Esophagus squamous epithelium (tissue), 5 donors: Measurements from ENCODE around the gene HYAL3. TPM values are rescaled to one million over a fixed set of nuclear protein-coding genes. Genes with fewer than 3 reads are reported as not detected.

Source experiments
- DNase-seq: peaks from one replicate; lab custom pipeline; 2025; lab: John Stamatoyannopoulos, UW
- H3K27ac ChIP-seq, 4 donors: fragments of 200-600 bp; sonication (generic); one replicate each; pipeline ENCODE4 v1.5.1; 2016 to 2019; ENCODE audit warnings: mild to moderate bottlenecking in 1 of 4
- H3K27me3 ChIP-seq, 4 donors: fragments of 200-600 bp; sonication (generic); 1 replicate in 3 of 4; 2 replicates in 1 of 4; pipeline versions ENCODE4 v1.5.1 to v1.6.0; 2017 to 2021; ENCODE audit warnings: antibody characterized with exemption in 1 of 4
- H3K36me3 ChIP-seq, 3 donors: fragments of 200-600 bp; sonication (generic); one replicate each; pipeline ENCODE4 v1.5.1; 2016 to 2019
- H3K4me1 ChIP-seq, 3 donors: fragments of 200-600 bp; sonication (generic); one replicate each; pipeline ENCODE4 v1.5.1; 2017 to 2019
- H3K4me3 ChIP-seq, 4 donors: fragments of 200-600 bp; sonication (generic); 1 replicate in 3 of 4; 2 replicates in 1 of 4; pipeline ENCODE4 v1.5.1; 2016 to 2019; ENCODE audit warnings: mild to moderate bottlenecking in 2 of 4, moderate library complexity in 1 of 4
- H3K9me3 ChIP-seq, 3 donors: fragments of 200-600 bp; sonication (generic); one replicate each; pipeline ENCODE4 v1.5.1; 2016 to 2019
- POLR2A ChIP-seq, 4 donors: fragments of 450-650 bp; IDR thresholded peaks; one replicate each; pipeline ENCODE4 v1.6.1; 2017; ENCODE audit warnings: antibody characterized with exemption in 4 of 4, mild to moderate bottlenecking in 4 of 4, moderate library complexity in 3 of 4
- WGBS, 2 donors: methylation state at CpG; one replicate each; pipeline ENCODE4 v1.1.5; 2018; 5-methylcytosine and 5-hydroxymethylcytosine counted together
- intact Hi-C: fragments of 100-400 bp; cut with DNase I; formaldehyde crosslinking; loops from one replicate; pipeline ENCODE4 v1.15.0; 2022
- total RNA-seq, 4 donors: library from RNA; depleted of rRNA; stranded (reverse); fragments of >200 nt; gene quantifications; one replicate each; pipeline ENCODE4 v1.1.0, GENCODE V29; 2016
- TF ChIP-seq, protein P1 (sequence below), 6 experiments: fragments of 450-650 bp in 4 of 6; fragments of 200-600 bp in 2 of 6; sonication (generic) in 2 of 6; IDR thresholded peaks; one replicate each; pipeline ENCODE4 v1.5.1; 2016 to 2019; ENCODE audit warnings: antibody characterized with exemption in 6 of 6, mild to moderate bottlenecking in 4 of 6, moderate library complexity in 4 of 6
- donor health status: DM: yes; HTN: yes; CAD: no.

HYAL3 gene
- total RNA-seq, 4 donors from 2014 or later = 5.3 to 7.9 (median 5.8) TPM

DNA sequence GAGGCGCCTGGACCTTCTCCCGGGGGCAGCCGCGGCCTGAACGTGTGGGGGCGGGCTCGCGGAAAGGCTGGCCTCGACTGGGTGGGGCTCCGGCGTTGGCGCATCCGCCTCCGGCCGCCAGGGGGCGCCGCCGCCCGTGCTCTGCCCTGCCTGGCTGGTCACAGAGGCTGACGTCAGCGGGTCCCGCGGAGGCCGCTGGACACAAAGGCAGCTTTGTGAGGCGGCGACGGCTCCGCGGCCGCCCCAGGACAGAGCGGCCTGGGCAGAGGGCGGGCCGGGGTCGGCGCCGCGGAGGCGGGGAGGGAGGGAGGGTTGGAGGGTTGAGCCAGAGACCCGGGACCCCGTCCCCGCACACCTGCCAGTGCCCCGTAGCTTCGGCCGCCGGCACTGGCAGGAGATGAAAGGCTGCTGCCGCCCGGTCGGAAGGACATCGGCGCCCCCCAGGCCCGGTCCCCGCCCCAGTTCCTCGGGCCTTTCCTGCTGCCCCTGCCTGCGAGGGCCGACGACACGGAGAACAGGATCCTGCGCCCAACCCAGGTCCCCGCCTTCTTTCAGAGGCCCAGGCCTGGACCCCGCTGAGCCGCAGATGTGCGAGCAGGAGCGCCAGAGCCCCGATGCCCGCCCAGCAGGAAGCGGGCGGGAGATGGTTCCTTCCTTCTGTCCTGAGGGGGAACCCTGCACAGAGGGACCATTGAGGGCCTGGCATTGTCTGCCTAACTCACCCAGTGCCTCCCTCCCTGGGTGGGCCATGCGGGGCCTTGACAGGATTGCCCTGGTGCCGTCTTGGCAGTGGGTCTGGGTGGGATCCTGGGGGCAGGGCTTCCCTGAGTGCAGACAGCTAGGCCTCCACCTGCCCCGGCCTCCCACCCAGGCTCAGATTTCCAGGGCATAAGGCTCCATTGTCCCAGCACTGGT lies 38.9 kb downstream of the HYAL3 start:
- Histone ChIP-seq H3K27me3 (no peaks in the 10 kb centered on the region), H3K27ac (peak overlapping the region; percentile 92 to 99 (median 96)), H3K9me3 (no peaks in the 10 kb centered on the region), H3K4me1 (peaks cover 21 to 85% (median 47%) of the 10 kb centered on the region in 3 donors), H3K36me3 (peaks cover 11 to 40% (median 25%) of the 10 kb centered on the region in 3 donors), H3K4me3 (peak overlapping the region; percentile 52 to 80 (median 58))
- TF ChIP-seq POLR2A (IDR thresholded peaks at IDR 0.05) = peak in 3 of 4 donors; percentile 27 to 72 (median 43)
- TF ChIP-seq, protein P1, sequence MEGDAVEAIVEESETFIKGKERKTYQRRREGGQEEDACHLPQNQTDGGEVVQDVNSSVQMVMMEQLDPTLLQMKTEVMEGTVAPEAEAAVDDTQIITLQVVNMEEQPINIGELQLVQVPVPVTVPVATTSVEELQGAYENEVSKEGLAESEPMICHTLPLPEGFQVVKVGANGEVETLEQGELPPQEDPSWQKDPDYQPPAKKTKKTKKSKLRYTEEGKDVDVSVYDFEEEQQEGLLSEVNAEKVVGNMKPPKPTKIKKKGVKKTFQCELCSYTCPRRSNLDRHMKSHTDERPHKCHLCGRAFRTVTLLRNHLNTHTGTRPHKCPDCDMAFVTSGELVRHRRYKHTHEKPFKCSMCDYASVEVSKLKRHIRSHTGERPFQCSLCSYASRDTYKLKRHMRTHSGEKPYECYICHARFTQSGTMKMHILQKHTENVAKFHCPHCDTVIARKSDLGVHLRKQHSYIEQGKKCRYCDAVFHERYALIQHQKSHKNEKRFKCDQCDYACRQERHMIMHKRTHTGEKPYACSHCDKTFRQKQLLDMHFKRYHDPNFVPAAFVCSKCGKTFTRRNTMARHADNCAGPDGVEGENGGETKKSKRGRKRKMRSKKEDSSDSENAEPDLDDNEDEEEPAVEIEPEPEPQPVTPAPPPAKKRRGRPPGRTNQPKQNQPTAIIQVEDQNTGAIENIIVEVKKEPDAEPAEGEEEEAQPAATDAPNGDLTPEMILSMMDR (IDR thresholded peaks at IDR 0.05) = peak; percentile 99 to 100 (median 99)
- peak; percentile 48 for DNase-seq
- WGBS, 2 donors = 0% methylated on average over 4 to 19 of the region's 70 CpGs
- intact Hi-C loops = no loop called here

DNA sequence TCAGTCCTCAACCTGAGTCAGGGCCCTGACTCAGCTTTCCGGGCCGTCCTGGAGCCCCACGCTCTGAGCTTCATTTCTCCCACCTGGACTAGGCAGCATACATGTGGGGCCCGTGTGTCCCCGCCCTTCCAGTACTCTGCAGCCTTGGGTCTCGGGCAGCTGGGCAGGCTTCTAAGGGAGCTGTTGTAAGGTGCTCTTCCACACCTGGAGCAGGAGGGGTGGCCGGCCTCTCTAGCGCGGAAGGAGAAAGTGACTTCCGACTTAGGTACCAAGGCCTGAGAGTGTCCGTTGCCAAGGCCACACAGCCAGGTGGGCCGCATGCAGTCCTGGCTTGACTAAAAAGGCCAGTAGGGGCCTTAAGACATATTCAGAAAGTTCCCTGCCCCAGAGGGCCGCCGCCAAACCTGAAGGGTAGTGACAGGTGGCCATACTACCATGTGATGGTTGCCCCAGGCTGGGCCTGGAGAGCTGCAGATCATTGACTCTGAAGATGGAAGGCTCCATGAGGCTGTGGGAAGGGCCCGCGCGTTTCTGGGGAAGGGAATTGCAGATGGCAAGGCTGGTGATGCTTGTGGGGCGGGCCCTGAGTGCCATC lies 39.7 kb downstream of the HYAL3 start:
- WGBS, 2 donors = 45% methylated on average over 7 of the region's 18 CpGs; no CpG with 5 or more reads in 1 of the 2 donors
- H3K27ac ChIP-seq = peak overlapping the region; percentile 92 to 99 (median 96)
- H3K36me3 ChIP-seq = peaks cover 11 to 48% (median 25%) of the 10 kb centered on the region in 3 donors
- H3K4me1 ChIP-seq = peaks cover 28 to 85% (median 47%) of the 10 kb centered on the region in 3 donors
- DNase-seq = no peak
- intact Hi-C loops = no loop called here
- H3K4me3 ChIP-seq = peak overlapping the region; percentile 52 to 80 (median 58)
- no peaks in the 10 kb centered on the region for H3K27me3 ChIP-seq
- no peaks in the 10 kb centered on the region for H3K9me3 ChIP-seq
- TF ChIP-seq POLR2A (IDR thresholded peaks at IDR 0.05) = no peak
- TF ChIP-seq, protein P1 (IDR thresholded peaks at IDR 0.05) = no peak

- TF ChIP-seq POLR2A (IDR thresholded peaks at IDR 0.05) = no peak
- TF ChIP-seq, protein P1 (IDR thresholded peaks at IDR 0.05) = peak in 1 of 6 experiments; percentile 14
- WGBS, 2 donors = 48 to 68% methylated on average over 13 to 15 of the region's 16 CpGs
- Histone ChIP-seq H3K9me3 (no peaks in the 10 kb centered on the region), H3K27ac (peak overlapping the region; percentile 92 to 99 (median 96)), H3K4me1 (peaks cover 33 to 85% (median 46%) of the 10 kb centered on the region in 3 donors), H3K36me3 (peaks cover 11 to 53% (median 25%) of the 10 kb centered on the region in 3 donors), H3K27me3 (no peaks in the 10 kb centered on the region), H3K4me3 (no peak overlapping the region)
- DNase-seq = no peak
- intact Hi-C loops = no loop called here
Measured at GRCh38 chr3:50258979-50259378, 40.2 kb downstream of the HYAL3 start.

GRCh38 chr3:50258029-50258680 lies 41.0 kb downstream of the HYAL3 start:
- 66 to 89% methylated on average over 9 to 11 of the region's 17 CpGs for WGBS, 2 donors
- intact Hi-C loops = no loop called here
- peak overlapping the region; percentile 18 to 94 (median 74) for H3K27ac ChIP-seq
- no peaks in the 10 kb centered on the region for H3K27me3 ChIP-seq
- no peak for DNase-seq
- H3K4me3 ChIP-seq = no peak overlapping the region
- TF ChIP-seq, protein P1 (IDR thresholded peaks at IDR 0.05) = no peak
- TF ChIP-seq POLR2A (IDR thresholded peaks at IDR 0.05) = no peak
- H3K4me1 ChIP-seq = peaks cover 33 to 86% (median 48%) of the 10 kb centered on the region in 3 donors
- peaks cover 11 to 61% (median 25%) of the 10 kb centered on the region in 3 donors for H3K36me3 ChIP-seq
- no peaks in the 10 kb centered on the region for H3K9me3 ChIP-seq
